Heart right ventricle (tissue), 16 donors: ENCODE results near the gene FAM161B. TPM values are rescaled to one million over a fixed set of nuclear protein-coding genes. Genes with fewer than 3 reads are reported as not detected.
"Not testable (repeated sequence)": the region's sequence is repeated elsewhere in the genome, so short reads cannot be mapped to it uniquely, and the experiment has no call there.

Experiments
- ATAC-seq, 8 donors: fragments of 200-7000 bp; cut with Tn5 transposase; one replicate each; pipeline ENCODE4 v1.9.1; 2020; ENCODE audit warnings: mild to moderate bottlenecking in 8 of 8, moderate library complexity in 8 of 8, moderate number of reproducible peaks in 1 of 8
- DNase-seq, 2 donors: peaks; one replicate each; pipeline ENCODE4 v3.0.0-alpha.2; 2020
- H3K27ac ChIP-seq, 10 donors: fragments of 200-600 bp; sonication (generic) in 2 of 10; one replicate each; pipeline versions ENCODE4 v1.5.0 to v1.8.0; 2020 to 2022; ENCODE audit warnings: mild to moderate bottlenecking in 3 of 10
- H3K27me3 ChIP-seq, 7 donors: fragments of 200-600 bp; one replicate each; pipeline ENCODE4 v1.8.0; 2021 to 2022; ENCODE audit warnings: mild to moderate bottlenecking in 2 of 7
- H3K36me3 ChIP-seq, 9 donors: fragments of 200-600 bp; sonication (generic) in 1 of 9; one replicate each; pipeline versions ENCODE4 v1.5.0 to v1.8.0; 2020 to 2022; ENCODE audit warnings: mild to moderate bottlenecking in 2 of 9
- H3K4me1 ChIP-seq, 9 donors: fragments of 200-600 bp; sonication (generic) in 1 of 9; one replicate each; pipeline versions ENCODE4 v1.5.0 to v1.8.0; 2020 to 2022; ENCODE audit warnings: mild to moderate bottlenecking in 4 of 9
- H3K4me3 ChIP-seq, 10 donors: fragments of 200-600 bp; sonication (generic) in 2 of 10; one replicate each; pipeline versions ENCODE4 v1.5.0 to v1.8.0; 2020 to 2022; ENCODE audit warnings: mild to moderate bottlenecking in 7 of 10, moderate library complexity in 2 of 10
- H3K9me3 ChIP-seq, 11 donors: fragments of 200-600 bp in 10 of 11; sonication (generic) in 2 of 11; one replicate each; pipeline versions ENCODE4 v1.5.0 to v1.8.0; 2013 to 2022; ENCODE audit warnings: mild to moderate bottlenecking in 2 of 11, control low read depth in 1 of 11, moderate library complexity in 1 of 11
- CTCF ChIP-seq, 9 donors: fragments of 200-600 bp; sonication (generic) in 2 of 9; IDR thresholded peaks; one replicate each; pipeline versions ENCODE4 v1.5.0 to v1.8.0; 2021 to 2022; ENCODE audit warnings: antibody characterized with exemption in 9 of 9, mild to moderate bottlenecking in 5 of 9, moderate library complexity in 1 of 9
- WGBS, 2 donors: extraction: QIAGEN DNeasy Blood & Tissue Kit; methylation state at CpG; one replicate each; pipeline ENCODE4 v1.1.7; 2013; ENCODE audit warnings: inconsistent platforms in 1 of 2; 5-methylcytosine and 5-hydroxymethylcytosine counted together
- intact Hi-C, 10 donors: fragments of 100-400 bp; cut with DNase I; formaldehyde crosslinking; loops; one replicate each; pipeline versions ENCODE4 v1.11.1 to v1.14.2; 2022
- polyA plus RNA-seq, 2 donors: library from polyadenylated mRNA; stranded (reverse); fragments of 200-250 nt; gene quantifications; one replicate each; pipeline ENCODE4 v1.2.3, GENCODE V29; 2013
- total RNA-seq, 10 donors: library from RNA; stranded (reverse); fragmentation: NEBNext Ultra II Directional in 3 of 10; extraction: Animal tissue kit (Norgen Biotek cat#: 25700) in 3 of 10; gene quantifications; one replicate each; pipeline versions ENCODE4 v1.2.1 to v1.2.4, GENCODE V29; 2021 to 2023
- donor health status: Arrhythmogenic right ventricular cardiomyopathy.
- donor health status: ischemic (EF 13 %, LVEDD 7.1; RV severe dilation, severe dysfunction).
- donor health status: healthy with polysubstance abuse.
- donor health status: DM: no; HTN: yes; CAD: no.
- donor health status: DM: no; HTN: no; CAD: no.
- donor health status: ischemic (EF 25% LVEDD 6.9; RV normal size, moderate dysfunction).
- donor health status: ischemic (EF 25% LVEDD 5.7; RV mildly dilated, moderate dysfunction).
- donor health status: healthy.
- donor health status: DM: yes; HTN: yes; CAD: no.
- donor health status: Ischemic cardiomyopathy.
- donor health status: ischemic (EF 35%, LVEDD 5.7; RV mildly dilated, moderate dysfunction).
- donor health status: nonischemic (EF 11% LVEDD 7.7; RV severe dilation, severe dysfunction).
- donor health status: DM: yes; HTN: yes; CAD: no.
- donor health status: PGD.
- donor health status: ischemic (EF 29% LVEDD 5.4; RV normal size, mild dysfunction).
- donor health status: nonischemic (EF 23%, LVEDD 6.1; RV moderate dilation, normal function).

Gene FAM161B
- total and polyA plus RNA-seq, 12 donors: 1.5 to 6.5 (median 3.8) TPM

GRCh38 chr14:73935666-73936065 lies 14.2 kb downstream of the FAM161B start:
- no peak overlapping the region for H3K4me3 ChIP-seq
- 78 to 91% methylated on average over 2 of the region's 2 CpGs for WGBS, 2 donors
- peak in 1 of 9 donors; percentile 7 for TF ChIP-seq CTCF (IDR thresholded peaks at IDR 0.05)
- H3K4me1 ChIP-seq: no peaks in the 10 kb centered on the region
- ATAC-seq (no peak), DNase-seq (no peak)
- no peak overlapping the region for H3K27ac ChIP-seq
- intact Hi-C loops: no loop called here
- H3K27me3 ChIP-seq: no peaks in the 10 kb centered on the region
- no peaks in the 10 kb centered on the region for H3K9me3 ChIP-seq
- H3K36me3 ChIP-seq: peaks cover 0 to 98% (median 49%) of the 10 kb centered on the region in 9 donors

GRCh38 chr14:73924337-73924736 lies 25.6 kb downstream of the FAM161B start:
- Histone ChIP-seq H3K36me3 (peaks cover 0 to 100% (median 72%) of the 10 kb centered on the region in 9 donors), H3K4me3 (no peak overlapping the region), H3K27me3 (no peaks in the 10 kb centered on the region), H3K9me3 (no peaks in the 10 kb centered on the region), H3K4me1 (no peaks in the 10 kb centered on the region), H3K27ac (no peak overlapping the region)
- DNase-seq (no peak), ATAC-seq (no peak)
- no peak for TF ChIP-seq CTCF (IDR thresholded peaks at IDR 0.05)
- intact Hi-C loops: no loop called here
- 85 to 86% methylated on average over 5 of the region's 5 CpGs for WGBS, 2 donors

GRCh38 chr14:73919457-73919856 lies 30.4 kb downstream of the FAM161B start:
- H3K27me3 ChIP-seq, H3K4me1 ChIP-seq, intact Hi-C loops, H3K27ac ChIP-seq, H3K9me3 ChIP-seq, DNase-seq, ATAC-seq, H3K4me3 ChIP-seq: not testable (repeated sequence)
- H3K36me3 ChIP-seq: peaks cover 0 to 98% (median 49%) of the 10 kb centered on the region in 9 donors
- 97 to 99% methylated on average over 2 of the region's 2 CpGs for WGBS, 2 donors

GRCh38 chr14:73916324-73916723 lies 33.6 kb downstream of the FAM161B start:
- intact Hi-C loops: no loop called here
- H3K27me3 ChIP-seq: no peaks in the 10 kb centered on the region
- peaks cover 0 to 9% (median 0%) of the 10 kb centered on the region in 11 donors for H3K9me3 ChIP-seq
- ATAC-seq: no peak
- no peak overlapping the region for H3K27ac ChIP-seq
- WGBS, 2 donors: 78 to 80% methylated on average over 6 of the region's 6 CpGs
- no peak for DNase-seq
- peaks cover 0 to 98% (median 27%) of the 10 kb centered on the region in 9 donors for H3K36me3 ChIP-seq
- H3K4me1 ChIP-seq: no peaks in the 10 kb centered on the region
- no peak overlapping the region for H3K4me3 ChIP-seq
- TF ChIP-seq CTCF (IDR thresholded peaks at IDR 0.05): no peak

GRCh38 chr14:73913256-73913655 lies 36.6 kb downstream of the FAM161B start:
- Histone ChIP-seq H3K9me3 (peaks cover 0 to 9% (median 0%) of the 10 kb centered on the region in 11 donors), H3K27me3 (no peaks in the 10 kb centered on the region), H3K36me3 (peaks cover 0 to 100% (median 31%) of the 10 kb centered on the region in 9 donors), H3K4me3 (no peak overlapping the region), H3K4me1 (no peaks in the 10 kb centered on the region), H3K27ac (no peak overlapping the region)
- no peak for TF ChIP-seq CTCF (IDR thresholded peaks at IDR 0.05)
- ATAC-seq: no peak
- WGBS, 2 donors: 72 to 75% methylated on average over 3 of the region's 3 CpGs
- intact Hi-C loops: no loop called here
- DNase-seq: no peak
